ENCODE measurements around the gene ST6GAL1.

DNA sequence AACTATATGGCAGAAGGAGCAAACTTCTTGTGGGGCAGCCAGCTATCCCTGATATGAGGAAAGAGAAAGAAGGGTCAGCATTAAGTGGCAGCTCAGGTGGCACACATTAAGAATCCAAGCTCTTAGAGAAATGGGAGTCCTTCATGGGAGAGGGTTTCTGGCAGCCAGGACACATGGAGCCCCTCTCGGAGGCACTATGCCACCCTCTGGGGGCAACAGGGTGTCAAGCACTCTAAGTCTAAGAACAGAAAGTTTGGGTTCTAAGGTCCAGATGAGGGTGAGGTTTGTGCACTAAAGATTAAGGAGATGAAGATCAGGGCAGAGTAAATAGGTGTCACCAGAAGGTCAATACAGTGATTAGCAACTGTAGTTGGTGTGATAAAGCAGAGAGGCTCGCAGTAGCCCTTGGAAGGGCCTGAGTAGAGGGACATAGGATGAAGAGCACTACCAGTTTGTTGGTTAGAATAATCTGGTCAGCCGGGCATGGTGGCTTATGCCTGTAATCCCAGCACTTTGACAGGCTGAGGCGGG is 89.3 kb downstream of the ST6GAL1 start:
- TF ChIP-seq, protein P1, sequence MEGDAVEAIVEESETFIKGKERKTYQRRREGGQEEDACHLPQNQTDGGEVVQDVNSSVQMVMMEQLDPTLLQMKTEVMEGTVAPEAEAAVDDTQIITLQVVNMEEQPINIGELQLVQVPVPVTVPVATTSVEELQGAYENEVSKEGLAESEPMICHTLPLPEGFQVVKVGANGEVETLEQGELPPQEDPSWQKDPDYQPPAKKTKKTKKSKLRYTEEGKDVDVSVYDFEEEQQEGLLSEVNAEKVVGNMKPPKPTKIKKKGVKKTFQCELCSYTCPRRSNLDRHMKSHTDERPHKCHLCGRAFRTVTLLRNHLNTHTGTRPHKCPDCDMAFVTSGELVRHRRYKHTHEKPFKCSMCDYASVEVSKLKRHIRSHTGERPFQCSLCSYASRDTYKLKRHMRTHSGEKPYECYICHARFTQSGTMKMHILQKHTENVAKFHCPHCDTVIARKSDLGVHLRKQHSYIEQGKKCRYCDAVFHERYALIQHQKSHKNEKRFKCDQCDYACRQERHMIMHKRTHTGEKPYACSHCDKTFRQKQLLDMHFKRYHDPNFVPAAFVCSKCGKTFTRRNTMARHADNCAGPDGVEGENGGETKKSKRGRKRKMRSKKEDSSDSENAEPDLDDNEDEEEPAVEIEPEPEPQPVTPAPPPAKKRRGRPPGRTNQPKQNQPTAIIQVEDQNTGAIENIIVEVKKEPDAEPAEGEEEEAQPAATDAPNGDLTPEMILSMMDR (conservative IDR thresholded peaks at IDR 0.05; ENCODE audit: low read depth, low read length): no peak
- TF ChIP-seq, protein P2, sequence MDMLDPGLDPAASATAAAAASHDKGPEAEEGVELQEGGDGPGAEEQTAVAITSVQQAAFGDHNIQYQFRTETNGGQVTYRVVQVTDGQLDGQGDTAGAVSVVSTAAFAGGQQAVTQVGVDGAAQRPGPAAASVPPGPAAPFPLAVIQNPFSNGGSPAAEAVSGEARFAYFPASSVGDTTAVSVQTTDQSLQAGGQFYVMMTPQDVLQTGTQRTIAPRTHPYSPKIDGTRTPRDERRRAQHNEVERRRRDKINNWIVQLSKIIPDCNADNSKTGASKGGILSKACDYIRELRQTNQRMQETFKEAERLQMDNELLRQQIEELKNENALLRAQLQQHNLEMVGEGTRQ (IDR thresholded peaks at IDR 0.05; ENCODE audit: low read depth, low read length): no peak
- TF ChIP-seq POLR2A (IDR thresholded peaks at IDR 0.05; ENCODE audit: low read depth, low read length): no peak
- TF ChIP-seq RCOR1 (IDR thresholded peaks at IDR 0.05; ENCODE audit: insufficient replicate concordance, low read length): no peak
- no peak for TF ChIP-seq RAD21 (IDR thresholded peaks at IDR 0.05; ENCODE audit: low read length)
- TF ChIP-seq BHLHE40 (IDR thresholded peaks at IDR 0.05; ENCODE audit: low read depth, low read length): no peak
- no peak for TF ChIP-seq CEBPB (IDR thresholded peaks at IDR 0.05; ENCODE audit: low read depth, low read length)
- TF ChIP-seq NFE2L2 (IDR thresholded peaks at IDR 0.05; ENCODE audit: low read depth, low read length): no peak
- TF ChIP-seq MXI1 (IDR thresholded peaks at IDR 0.05; ENCODE audit: borderline replicate concordance, low read depth, low read length): no peak
- no peak for TF ChIP-seq FOS (IDR thresholded peaks at IDR 0.05; ENCODE audit: low read depth, low read length)
- TF ChIP-seq SMC3 (IDR thresholded peaks at IDR 0.05; ENCODE audit: low read depth, low read length): no peak
- TF ChIP-seq RFX5 (IDR thresholded peaks at IDR 0.05; ENCODE audit: low read depth, low read length): no peak
- no peak for TF ChIP-seq MAFK (IDR thresholded peaks at IDR 0.05; ENCODE audit: low read depth, low read length)
